Measurements from ENCODE around the gene FTCD. TPM values are rescaled to one million over a fixed set of nuclear protein-coding genes. Genes with fewer than 3 reads are reported as not detected.

Gene FTCD
- total and polyA plus RNA-seq, 2 donors (not counting 3 experiments of a cell fraction or from before 2014, with no cell fraction given) = 0.06 to 1.2 TPM

- no peak for FAIRE-seq
- no peak overlapping the region for H3K27ac ChIP-seq (ENCODE audit: insufficient read depth, low read depth, low read length)
- H4K20me1 ChIP-seq (replicated peaks; ENCODE audit: control insufficient read depth, extremely low read depth, insufficient read depth, low read length) = no peaks in the 10 kb centered on the region
- intact Hi-C loops (cut with micrococcal nuclease) = no loop called here
- TF ChIP-seq GATA2 (IDR thresholded peaks at IDR 0.05; ENCODE audit: insufficient read depth, insufficient read length, low read depth, low read length) (no peak), JUN (IDR thresholded peaks at IDR 0.05; ENCODE audit: borderline replicate concordance, insufficient read depth, insufficient read length, low read depth) (no peak)
- TF ChIP-seq, protein P1, sequence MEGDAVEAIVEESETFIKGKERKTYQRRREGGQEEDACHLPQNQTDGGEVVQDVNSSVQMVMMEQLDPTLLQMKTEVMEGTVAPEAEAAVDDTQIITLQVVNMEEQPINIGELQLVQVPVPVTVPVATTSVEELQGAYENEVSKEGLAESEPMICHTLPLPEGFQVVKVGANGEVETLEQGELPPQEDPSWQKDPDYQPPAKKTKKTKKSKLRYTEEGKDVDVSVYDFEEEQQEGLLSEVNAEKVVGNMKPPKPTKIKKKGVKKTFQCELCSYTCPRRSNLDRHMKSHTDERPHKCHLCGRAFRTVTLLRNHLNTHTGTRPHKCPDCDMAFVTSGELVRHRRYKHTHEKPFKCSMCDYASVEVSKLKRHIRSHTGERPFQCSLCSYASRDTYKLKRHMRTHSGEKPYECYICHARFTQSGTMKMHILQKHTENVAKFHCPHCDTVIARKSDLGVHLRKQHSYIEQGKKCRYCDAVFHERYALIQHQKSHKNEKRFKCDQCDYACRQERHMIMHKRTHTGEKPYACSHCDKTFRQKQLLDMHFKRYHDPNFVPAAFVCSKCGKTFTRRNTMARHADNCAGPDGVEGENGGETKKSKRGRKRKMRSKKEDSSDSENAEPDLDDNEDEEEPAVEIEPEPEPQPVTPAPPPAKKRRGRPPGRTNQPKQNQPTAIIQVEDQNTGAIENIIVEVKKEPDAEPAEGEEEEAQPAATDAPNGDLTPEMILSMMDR (IDR thresholded peaks at IDR 0.05; ENCODE audit: extremely low read depth in 1 of 2, insufficient read depth in 1 of 2, low read depth in 1 of 2, low read length in 2 of 2) = no peak
- H3K9me3 ChIP-seq (replicated peaks; ENCODE audit: control insufficient read depth, insufficient read depth, low read length) = no peaks in the 10 kb centered on the region
- H3K36me3 ChIP-seq (ENCODE audit: control insufficient read depth in 2 of 2, extremely low read depth in 1 of 2, insufficient read depth in 2 of 2, low read length in 2 of 2) = no peaks in the 10 kb centered on the region
- dilution Hi-C loops (cut with MboI; ENCODE audit: extremely low pct_ligation_motif_present, low sequenced_read_pairs) = no loop called here
- no TSS peak for BruUV-seq (replicated peaks)
- H3K4me1 ChIP-seq (ENCODE audit: control insufficient read depth, extremely low read depth, insufficient read depth, low read length) = peaks cover 9% of the 10 kb centered on the region
- no peaks in the 10 kb centered on the region for H3K79me2 ChIP-seq (ENCODE audit: control insufficient read depth, insufficient read depth, low read length)
- no peak overlapping the region for H3K9ac ChIP-seq (replicated peaks; ENCODE audit: extremely low read depth, insufficient read depth, low read length)
- H3K27me3 ChIP-seq (ENCODE audit: control insufficient read depth in 2 of 2, insufficient read depth in 2 of 2, low read length in 2 of 2) = no peaks in the 10 kb centered on the region
- no peaks in the 10 kb centered on the region for H3K9me1 ChIP-seq (replicated peaks; ENCODE audit: control insufficient read depth, extremely low read depth, insufficient read depth, low read length)
- ChIA-PET CTCF (interaction anchor here (0.5 to 1.1 kb wide), 2 partner anchors 38 to 454 kb away, joined by 3 read pairs; partner anchors contain the start of gene PRMT2), POLR2A (no interaction called here)
- H2AFZ ChIP-seq (ENCODE audit: low read depth, low read length) = no peak overlapping the region
- H3K4me3 ChIP-seq (replicated peaks in 1 of 3; ENCODE audit: insufficient read depth in 1 of 3, low read depth in 1 of 3, low read length in 3 of 3) = no peak overlapping the region
- DNase-seq (ENCODE audit: low read depth, low spot score) = no peak
- no peak overlapping the region for H3K4me2 ChIP-seq (ENCODE audit: insufficient read depth, low read length)
Measured at GRCh38 chr21:46181436-46181835, 26.1 kb upstream of the FTCD start.

GRCh38 chr21:46180778-46181391, 25.5 kb upstream of the FTCD start:
- Histone ChIP-seq H3K79me2 (ENCODE audit: control insufficient read depth, insufficient read depth, low read length) (no peaks in the 10 kb centered on the region), H3K9me3 (replicated peaks; ENCODE audit: control insufficient read depth, insufficient read depth, low read length) (no peaks in the 10 kb centered on the region), H2AFZ (ENCODE audit: low read depth, low read length) (no peak overlapping the region), H3K36me3 (ENCODE audit: control insufficient read depth in 2 of 2, extremely low read depth in 1 of 2, insufficient read depth in 2 of 2, low read length in 2 of 2) (no peaks in the 10 kb centered on the region), H3K27me3 (ENCODE audit: control insufficient read depth in 2 of 2, insufficient read depth in 2 of 2, low read length in 2 of 2) (peaks cover 0 to 3% of the 10 kb centered on the region in 2 experiments), H3K4me3 (replicated peaks in 1 of 3; ENCODE audit: insufficient read depth in 1 of 3, low read depth in 1 of 3, low read length in 3 of 3) (no peak overlapping the region), H3K4me2 (ENCODE audit: insufficient read depth, low read length) (no peak overlapping the region), H3K9me1 (replicated peaks; ENCODE audit: control insufficient read depth, extremely low read depth, insufficient read depth, low read length) (no peaks in the 10 kb centered on the region), H3K9ac (replicated peaks; ENCODE audit: extremely low read depth, insufficient read depth, low read length) (no peak overlapping the region), H3K27ac (ENCODE audit: insufficient read depth, low read depth, low read length) (no peak overlapping the region), H4K20me1 (replicated peaks; ENCODE audit: control insufficient read depth, extremely low read depth, insufficient read depth, low read length) (no peaks in the 10 kb centered on the region), H3K4me1 (ENCODE audit: control insufficient read depth, extremely low read depth, insufficient read depth, low read length) (peaks cover 9% of the 10 kb centered on the region)
- FAIRE-seq (no peak), DNase-seq (ENCODE audit: low read depth, low spot score) (no peak)
- no TSS peak for BruUV-seq (replicated peaks)
- dilution Hi-C loops (cut with MboI; ENCODE audit: extremely low pct_ligation_motif_present, low sequenced_read_pairs) (no loop called here), intact Hi-C loops (cut with micrococcal nuclease) (no loop called here)
- ChIA-PET CTCF (no interaction called here), POLR2A (no interaction called here)
- TF ChIP-seq, protein P1 (IDR thresholded peaks at IDR 0.05; ENCODE audit: extremely low read depth in 1 of 2, insufficient read depth in 1 of 2, low read depth in 1 of 2, low read length in 2 of 2) = no peak
- no peak for TF ChIP-seq EZH2 (IDR thresholded peaks at IDR 0.05; ENCODE audit: borderline replicate concordance, low read depth, low read length, severe bottlenecking)
- TF ChIP-seq MYC (IDR thresholded peaks at IDR 0.05; ENCODE audit: low read depth, low read length) = no peak
- no peak for TF ChIP-seq POLR2A (IDR thresholded peaks at IDR 0.05; ENCODE audit: low read depth, low read length)
- TF ChIP-seq POLR2AphosphoS5 (IDR thresholded peaks at IDR 0.05; ENCODE audit: insufficient read depth, low read depth, low read length) = no peak
- no peak for TF ChIP-seq GATA2 (IDR thresholded peaks at IDR 0.05; ENCODE audit: insufficient read depth, insufficient read length, low read depth, low read length)
- TF ChIP-seq FOS (IDR thresholded peaks at IDR 0.05; ENCODE audit: borderline replicate concordance, insufficient read depth, low read length) = no peak
- TF ChIP-seq MAX (IDR thresholded peaks at IDR 0.05; ENCODE audit: insufficient read depth, insufficient read length) = no peak
- no peak for TF ChIP-seq JUN (IDR thresholded peaks at IDR 0.05; ENCODE audit: borderline replicate concordance, insufficient read depth, insufficient read length, low read depth)

All from endothelial cell of umbilical vein (primary cell).